GM23338 (cell line): ENCODE data around the gene SLC16A2. TPM values are rescaled to one million over a fixed set of nuclear protein-coding genes. Genes with fewer than 3 reads are reported as not detected.

Experiments used
- ATAC-seq: fragments of 200-7000 bp; cut with Tn5 transposase; 3 replicates; pipeline ENCODE4 v1.9.1; 2020
- DNase-seq: peaks from one replicate; pipeline ENCODE4 v3.0.0-alpha.2; 2015; ENCODE audit warnings: low spot score
- H2AFZ ChIP-seq: fragments of 200-600 bp; sonication (generic); 2 replicates; pipeline ENCODE4 v1.8.0; 2016; ENCODE audit warnings: antibody characterized with exemption, mild to moderate bottlenecking, moderate library complexity
- H3F3A ChIP-seq: fragments of 200-600 bp; sonication (generic); replicated peaks from 2 replicates; pipeline ENCODE4 v1.8.0; 2017; ENCODE audit warnings: antibody characterized with exemption, mixed run types, low read depth
- H3K27ac ChIP-seq: fragments of 200-600 bp; sonication (generic); 2 replicates; pipeline ENCODE4 v1.6.1; 2016; ENCODE audit warnings: low read depth
- H3K27me3 ChIP-seq: fragments of 200-600 bp; sonication (generic); 2 replicates; pipeline ENCODE4 v1.8.0; 2016; ENCODE audit warnings: mild to moderate bottlenecking, mixed run types, moderate library complexity; ENCODE audit not compliant: insufficient read depth
- H3K36me3 ChIP-seq: fragments of 200-600 bp; sonication (generic); 2 replicates; pipeline ENCODE4 v1.8.0; 2016; ENCODE audit warnings: mild to moderate bottlenecking; ENCODE audit not compliant: insufficient read depth
- H3K4me1 ChIP-seq: fragments of 200-600 bp; sonication (generic); 2 replicates; pipeline ENCODE4 v1.8.0; 2016; ENCODE audit warnings: mild to moderate bottlenecking, moderate library complexity; ENCODE audit not compliant: insufficient read depth
- H3K4me2 ChIP-seq: fragments of 200-600 bp; sonication (generic); 2 replicates; pipeline ENCODE4 v1.7.1; 2017; ENCODE audit warnings: mixed run types
- H3K4me3 ChIP-seq: fragments of 200-600 bp; sonication (generic); 2 replicates; pipeline ENCODE4 v1.6.1; 2016; ENCODE audit warnings: mixed run types
- H3K79me2 ChIP-seq: fragments of 200-600 bp; sonication (generic); replicated peaks from 2 replicates; pipeline ENCODE4 v1.8.0; 2017; ENCODE audit warnings: mild to moderate bottlenecking; ENCODE audit not compliant: insufficient read depth
- H3K9me2 ChIP-seq: fragments of 200-600 bp; sonication (generic); 2 replicates; pipeline ENCODE4 v1.8.0; 2017; ENCODE audit not compliant: insufficient read depth
- H4K20me1 ChIP-seq: fragments of 200-600 bp; sonication (generic); replicated peaks from 2 replicates; pipeline ENCODE4 v1.8.0; 2017; ENCODE audit warnings: mild to moderate bottlenecking; ENCODE audit not compliant: insufficient read depth
- H3K27ac Mint-ChIP-seq: 2 replicates; pipeline ENCODE4 v1.8.0; 2020; ENCODE audit warnings: inconsistent platforms, mild to moderate bottlenecking, moderate library complexity, mixed read lengths
- H3K27me3 Mint-ChIP-seq: 3 replicates; pipeline ENCODE4 v1.8.0; 2022; ENCODE audit warnings: low read depth, mild to moderate bottlenecking, moderate library complexity, mixed read lengths, inconsistent platforms; ENCODE audit not compliant: insufficient read depth, poor library complexity
- H3K36me3 Mint-ChIP-seq: 3 replicates; pipeline ENCODE4 v1.8.0; 2021; ENCODE audit warnings: low read depth, mild to moderate bottlenecking, inconsistent platforms, moderate library complexity, mixed read lengths
- H3K4me1 Mint-ChIP-seq: 3 replicates; pipeline ENCODE4 v1.8.0; 2020; ENCODE audit warnings: mild to moderate bottlenecking, inconsistent platforms, mixed read lengths
- H3K4me3 Mint-ChIP-seq: 3 replicates; pipeline ENCODE4 v1.8.0; 2021; ENCODE audit warnings: moderate library complexity, mild to moderate bottlenecking, inconsistent platforms, mixed read lengths
- H3K9me3 Mint-ChIP-seq: 3 replicates; pipeline ENCODE4 v1.8.0; 2020; ENCODE audit warnings: moderate library complexity, mild to moderate bottlenecking, inconsistent platforms, mixed read lengths
- CREB1 ChIP-seq: fragments of 250-450 bp; sonication (Bioruptor Pico); IDR thresholded peaks from 2 replicates; pipeline ENCODE4 v1.5.0; 2020; ENCODE audit warnings: low read depth, mild to moderate bottlenecking, moderate library complexity
- EZH2 ChIP-seq: fragments of 200-600 bp; sonication (generic); IDR thresholded peaks from one replicate; pipeline ENCODE4 v1.8.0; 2017; ENCODE audit warnings: antibody characterized with exemption, mild to moderate bottlenecking, low read depth; ENCODE audit not compliant: unreplicated experiment
- EZH2phosphoT487 ChIP-seq: fragments of 200-600 bp; sonication (generic); IDR thresholded peaks from one replicate; pipeline ENCODE4 v1.8.1; 2018; ENCODE audit warnings: antibody characterized with exemption; ENCODE audit not compliant: unreplicated experiment
- POLR2AphosphoS5 ChIP-seq: IDR thresholded peaks from 2 replicates; pipeline ENCODE4 v1.6.1; 2016; ENCODE audit warnings: antibody characterized with exemption, low read depth
- STAT1 ChIP-seq: IDR thresholded peaks from one replicate; pipeline ENCODE4 v1.6.1; 2016; ENCODE audit warnings: antibody characterized with exemption; ENCODE audit not compliant: unreplicated experiment
- ZNF114 ChIP-seq: fragments of 250-450 bp; sonication (Bioruptor Pico); IDR thresholded peaks from 2 replicates; pipeline ENCODE4 v1.5.0; 2020; ENCODE audit warnings: mild to moderate bottlenecking, moderate library complexity
- polyA plus RNA-seq: library from polyadenylated mRNA; unstranded; fragments of >200 nt; fragmentation: Nextera tagmentation; extraction: Ambion mirVana; gene quantifications from 2 replicates; pipeline ENCODE4 v1.2.1, GENCODE V29; 2016
- total RNA-seq: library from RNA; depleted of rRNA; stranded (reverse); fragments of >200 nt; shearing (Covaris generic); gene quantifications from 2 replicates; pipeline ENCODE4 v1.2.3, GENCODE V29; 2014
- TF ChIP-seq, protein P1 (sequence below): fragments of 250-450 bp; sonication (Bioruptor Pico); IDR thresholded peaks from 2 replicates; pipeline ENCODE4 v1.5.0; 2020; ENCODE audit warnings: mild to moderate bottlenecking, moderate library complexity
- TF ChIP-seq, protein P2 (sequence below): IDR thresholded peaks from 2 replicates; pipeline ENCODE4 v1.6.1; 2016; ENCODE audit warnings: antibody characterized with exemption

Gene SLC16A2
- total and polyA plus RNA-seq, 2 experiments from 2014 or later = 11.1 to 27.9 TPM

GRCh38 chrX:74520291-74520690 is 99.0 kb downstream of the SLC16A2 start (continued):
- TF ChIP-seq, protein P1, sequence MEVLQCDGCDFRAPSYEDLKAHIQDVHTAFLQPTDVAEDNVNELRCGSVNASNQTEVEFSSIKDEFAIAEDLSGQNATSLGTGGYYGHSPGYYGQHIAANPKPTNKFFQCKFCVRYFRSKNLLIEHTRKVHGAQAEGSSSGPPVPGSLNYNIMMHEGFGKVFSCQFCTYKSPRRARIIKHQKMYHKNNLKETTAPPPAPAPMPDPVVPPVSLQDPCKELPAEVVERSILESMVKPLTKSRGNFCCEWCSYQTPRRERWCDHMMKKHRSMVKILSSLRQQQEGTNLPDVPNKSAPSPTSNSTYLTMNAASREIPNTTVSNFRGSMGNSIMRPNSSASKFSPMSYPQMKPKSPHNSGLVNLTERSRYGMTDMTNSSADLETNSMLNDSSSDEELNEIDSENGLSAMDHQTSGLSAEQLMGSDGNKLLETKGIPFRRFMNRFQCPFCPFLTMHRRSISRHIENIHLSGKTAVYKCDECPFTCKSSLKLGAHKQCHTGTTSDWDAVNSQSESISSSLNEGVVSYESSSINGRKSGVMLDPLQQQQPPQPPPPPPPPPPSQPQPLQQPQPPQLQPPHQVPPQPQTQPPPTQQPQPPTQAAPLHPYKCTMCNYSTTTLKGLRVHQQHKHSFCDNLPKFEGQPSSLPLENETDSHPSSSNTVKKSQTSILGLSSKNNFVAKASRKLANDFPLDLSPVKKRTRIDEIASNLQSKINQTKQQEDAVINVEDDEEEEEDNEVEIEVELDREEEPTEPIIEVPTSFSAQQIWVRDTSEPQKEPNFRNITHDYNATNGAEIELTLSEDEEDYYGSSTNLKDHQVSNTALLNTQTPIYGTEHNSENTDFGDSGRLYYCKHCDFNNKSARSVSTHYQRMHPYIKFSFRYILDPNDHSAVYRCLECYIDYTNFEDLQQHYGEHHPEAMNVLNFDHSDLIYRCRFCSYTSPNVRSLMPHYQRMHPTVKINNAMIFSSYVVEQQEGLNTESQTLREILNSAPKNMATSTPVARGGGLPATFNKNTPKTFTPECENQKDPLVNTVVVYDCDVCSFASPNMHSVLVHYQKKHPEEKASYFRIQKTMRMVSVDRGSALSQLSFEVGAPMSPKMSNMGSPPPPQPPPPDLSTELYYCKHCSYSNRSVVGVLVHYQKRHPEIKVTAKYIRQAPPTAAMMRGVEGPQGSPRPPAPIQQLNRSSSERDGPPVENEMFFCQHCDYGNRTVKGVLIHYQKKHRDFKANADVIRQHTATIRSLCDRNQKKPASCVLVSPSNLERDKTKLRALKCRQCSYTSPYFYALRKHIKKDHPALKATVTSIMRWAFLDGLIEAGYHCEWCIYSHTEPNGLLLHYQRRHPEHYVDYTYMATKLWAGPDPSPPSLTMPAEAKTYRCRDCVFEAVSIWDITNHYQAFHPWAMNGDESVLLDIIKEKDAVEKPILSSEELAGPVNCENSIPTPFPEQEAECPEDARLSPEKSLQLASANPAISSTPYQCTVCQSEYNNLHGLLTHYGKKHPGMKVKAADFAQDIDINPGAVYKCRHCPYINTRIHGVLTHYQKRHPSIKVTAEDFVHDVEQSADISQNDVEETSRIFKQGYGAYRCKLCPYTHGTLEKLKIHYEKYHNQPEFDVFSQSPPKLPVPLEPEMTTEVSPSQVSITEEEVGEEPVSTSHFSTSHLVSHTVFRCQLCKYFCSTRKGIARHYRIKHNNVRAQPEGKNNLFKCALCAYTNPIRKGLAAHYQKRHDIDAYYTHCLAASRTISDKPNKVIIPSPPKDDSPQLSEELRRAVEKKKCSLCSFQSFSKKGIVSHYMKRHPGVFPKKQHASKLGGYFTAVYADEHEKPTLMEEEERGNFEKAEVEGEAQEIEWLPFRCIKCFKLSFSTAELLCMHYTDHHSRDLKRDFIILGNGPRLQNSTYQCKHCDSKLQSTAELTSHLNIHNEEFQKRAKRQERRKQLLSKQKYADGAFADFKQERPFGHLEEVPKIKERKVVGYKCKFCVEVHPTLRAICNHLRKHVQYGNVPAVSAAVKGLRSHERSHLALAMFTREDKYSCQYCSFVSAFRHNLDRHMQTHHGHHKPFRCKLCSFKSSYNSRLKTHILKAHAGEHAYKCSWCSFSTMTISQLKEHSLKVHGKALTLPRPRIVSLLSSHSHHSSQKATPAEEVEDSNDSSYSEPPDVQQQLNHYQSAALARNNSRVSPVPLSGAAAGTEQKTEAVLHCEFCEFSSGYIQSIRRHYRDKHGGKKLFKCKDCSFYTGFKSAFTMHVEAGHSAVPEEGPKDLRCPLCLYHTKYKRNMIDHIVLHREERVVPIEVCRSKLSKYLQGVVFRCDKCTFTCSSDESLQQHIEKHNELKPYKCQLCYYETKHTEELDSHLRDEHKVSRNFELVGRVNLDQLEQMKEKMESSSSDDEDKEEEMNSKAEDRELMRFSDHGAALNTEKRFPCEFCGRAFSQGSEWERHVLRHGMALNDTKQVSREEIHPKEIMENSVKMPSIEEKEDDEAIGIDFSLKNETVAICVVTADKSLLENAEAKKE = no peak
- TF ChIP-seq CREB1 (CRISPR knock-in tag) (no peak), POLR2AphosphoS5 (no peak), EZH2 (no peak), STAT1 (no peak), ZNF114 (CRISPR knock-in tag) (no peak)
- TF ChIP-seq, protein P2, sequence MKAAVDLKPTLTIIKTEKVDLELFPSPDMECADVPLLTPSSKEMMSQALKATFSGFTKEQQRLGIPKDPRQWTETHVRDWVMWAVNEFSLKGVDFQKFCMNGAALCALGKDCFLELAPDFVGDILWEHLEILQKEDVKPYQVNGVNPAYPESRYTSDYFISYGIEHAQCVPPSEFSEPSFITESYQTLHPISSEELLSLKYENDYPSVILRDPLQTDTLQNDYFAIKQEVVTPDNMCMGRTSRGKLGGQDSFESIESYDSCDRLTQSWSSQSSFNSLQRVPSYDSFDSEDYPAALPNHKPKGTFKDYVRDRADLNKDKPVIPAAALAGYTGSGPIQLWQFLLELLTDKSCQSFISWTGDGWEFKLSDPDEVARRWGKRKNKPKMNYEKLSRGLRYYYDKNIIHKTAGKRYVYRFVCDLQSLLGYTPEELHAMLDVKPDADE = no peak

DNA sequence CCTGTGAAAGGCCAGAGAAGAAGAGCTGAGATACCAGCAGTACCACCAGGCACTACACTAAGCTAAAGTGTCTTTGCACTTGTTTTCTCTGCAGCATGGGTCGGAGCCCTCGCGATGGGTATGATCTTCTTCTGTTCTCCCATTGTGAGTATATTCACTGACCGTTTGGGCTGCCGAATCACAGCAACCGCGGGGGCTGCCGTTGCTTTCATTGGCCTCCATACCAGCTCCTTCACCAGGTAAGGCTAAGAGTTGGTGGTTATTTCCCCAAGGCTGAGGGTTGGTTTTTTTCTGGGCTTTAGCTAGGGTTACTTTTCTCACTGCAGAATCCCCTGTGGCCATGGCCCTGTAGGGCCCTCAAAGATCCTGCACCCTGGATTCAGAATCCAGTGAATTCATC is 99.6 kb downstream of the SLC16A2 start:
- H3K36me3 Mint-ChIP-seq = peaks cover 13% of the 10 kb centered on the region; the same call in 2 of the 3 replicates
- Histone ChIP-seq H3K27ac (no peak overlapping the region), H3F3A (no peaks in the 10 kb centered on the region), H3K4me1 (no peaks in the 10 kb centered on the region), H3K9me2 (no peaks in the 10 kb centered on the region), H3K79me2 (no peaks in the 10 kb centered on the region), H2AFZ (no peak overlapping the region), H3K4me2 (no peak overlapping the region), H4K20me1 (no peaks in the 10 kb centered on the region), H3K36me3 (no peaks in the 10 kb centered on the region), H3K27me3 (no peaks in the 10 kb centered on the region), H3K4me3 (no peak overlapping the region)
- TF ChIP-seq EZH2phosphoT487 = no peak
- DNase-seq (no peak), ATAC-seq (no peak)
- no peak overlapping the region for H3K27ac Mint-ChIP-seq
- peaks cover 5% of the 10 kb centered on the region for H3K27me3 Mint-ChIP-seq
- no peak overlapping the region for H3K4me3 Mint-ChIP-seq
- H3K4me1 Mint-ChIP-seq = peaks cover 2% of the 10 kb centered on the region; the same call in 1 of the 3 replicates
- peaks cover 11% of the 10 kb centered on the region; the same call in 2 of the 3 replicates for H3K9me3 Mint-ChIP-seq
